Spleen (tissue), 7 donors: ENCODE data around the gene PGS1.

Source experiments
- POLR2A ChIP-seq, 3 donors: fragments of 450-650 bp; IDR thresholded peaks; one replicate each; pipeline ENCODE4 v1.5.1; 2017; ENCODE audit warnings: antibody characterized with exemption in 3 of 3, mild to moderate bottlenecking in 1 of 3
- POLR2AphosphoS5 ChIP-seq, 3 donors: sonication (generic); formaldehyde crosslinking; IDR thresholded peaks; one replicate each; pipeline ENCODE4 v1.5.1; 2017; ENCODE audit warnings: antibody characterized with exemption in 3 of 3
- TF ChIP-seq, protein P1 (sequence below), 11 experiments: fragments of 200-600 bp in 7 of 11; fragments of 450-650 bp in 4 of 11; sonication (generic) in 4 of 11; IDR thresholded peaks in 8 of 11; conservative IDR thresholded peaks in 3 of 11; 1 replicate in 7 of 11; 2 replicates in 4 of 11; pipeline versions ENCODE4 v1.4.0 to v1.8.0; 2016 to 2021; ENCODE audit warnings: antibody characterized with exemption in 11 of 11, inconsistent platforms in 4 of 11, mild to moderate bottlenecking in 1 of 11
- donor health status: DM: no; HTN: no; CAD: no; lungs with moderate emphysema.
- donor health status: DM: no; HTN: no; CAD: no.
- donor health status: DM: no; HTN: no; CAD: no.

DNA sequence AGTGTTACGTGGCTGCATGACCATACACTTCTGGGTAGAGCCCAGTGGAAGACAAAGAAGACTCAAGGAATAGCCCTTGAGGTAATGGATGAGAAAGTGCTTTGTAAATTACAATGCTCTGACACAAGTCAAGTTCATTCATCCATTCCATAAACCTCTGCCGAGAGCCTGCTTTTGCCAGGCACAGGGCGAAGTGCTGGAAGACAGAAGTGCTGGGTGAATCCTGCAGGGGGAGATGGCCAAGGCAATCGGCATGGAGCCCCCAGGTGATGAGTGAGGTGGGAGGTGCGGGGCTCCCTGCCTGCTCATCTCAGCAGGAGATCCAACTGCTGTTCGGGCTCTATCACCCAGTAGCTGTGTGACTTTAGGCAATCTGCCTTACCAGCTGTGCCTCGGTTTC is 15.8 kb upstream of the PGS1 start:
- TF ChIP-seq, protein P1, sequence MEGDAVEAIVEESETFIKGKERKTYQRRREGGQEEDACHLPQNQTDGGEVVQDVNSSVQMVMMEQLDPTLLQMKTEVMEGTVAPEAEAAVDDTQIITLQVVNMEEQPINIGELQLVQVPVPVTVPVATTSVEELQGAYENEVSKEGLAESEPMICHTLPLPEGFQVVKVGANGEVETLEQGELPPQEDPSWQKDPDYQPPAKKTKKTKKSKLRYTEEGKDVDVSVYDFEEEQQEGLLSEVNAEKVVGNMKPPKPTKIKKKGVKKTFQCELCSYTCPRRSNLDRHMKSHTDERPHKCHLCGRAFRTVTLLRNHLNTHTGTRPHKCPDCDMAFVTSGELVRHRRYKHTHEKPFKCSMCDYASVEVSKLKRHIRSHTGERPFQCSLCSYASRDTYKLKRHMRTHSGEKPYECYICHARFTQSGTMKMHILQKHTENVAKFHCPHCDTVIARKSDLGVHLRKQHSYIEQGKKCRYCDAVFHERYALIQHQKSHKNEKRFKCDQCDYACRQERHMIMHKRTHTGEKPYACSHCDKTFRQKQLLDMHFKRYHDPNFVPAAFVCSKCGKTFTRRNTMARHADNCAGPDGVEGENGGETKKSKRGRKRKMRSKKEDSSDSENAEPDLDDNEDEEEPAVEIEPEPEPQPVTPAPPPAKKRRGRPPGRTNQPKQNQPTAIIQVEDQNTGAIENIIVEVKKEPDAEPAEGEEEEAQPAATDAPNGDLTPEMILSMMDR (IDR thresholded peaks at IDR 0.05 in 8 of 11, conservative IDR thresholded peaks at IDR 0.05 in 3 of 11), result peak in 1 of 11 experiments; percentile 13
- TF ChIP-seq POLR2AphosphoS5 (IDR thresholded peaks at IDR 0.05) (no peak), POLR2A (IDR thresholded peaks at IDR 0.05) (no peak)
